Measurements from ENCODE around the gene SLC23A2. TPM values are rescaled to one million over a fixed set of nuclear protein-coding genes. Genes with fewer than 3 reads are reported as not detected.

SLC23A2 gene
- polyA plus RNA-seq, 1 donor from 2014 or later, result 38.3 TPM

DNA sequence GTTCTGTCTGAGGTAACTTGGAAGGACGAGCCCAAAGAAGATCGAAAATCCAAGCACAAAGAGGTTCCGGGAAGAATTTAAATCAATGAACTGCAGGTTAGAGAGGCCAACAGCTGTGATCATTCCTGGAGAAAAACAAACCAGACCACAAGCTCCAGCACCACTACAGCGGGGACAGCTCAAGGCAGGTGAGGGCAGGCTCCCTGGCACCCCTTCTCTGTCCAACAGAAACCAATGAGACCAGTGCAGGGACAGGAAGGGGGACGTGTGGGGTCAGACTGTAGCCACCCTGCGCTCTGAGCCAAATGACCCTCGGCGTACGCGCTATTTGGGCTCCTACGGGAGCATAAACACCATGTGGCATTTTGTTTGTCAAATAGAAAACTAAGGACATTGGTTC lies 139.3 kb downstream of the SLC23A2 start:
- Histone ChIP-seq H3K9ac (ENCODE audit: low read length) (no peak overlapping the region), H3K4me2 (ENCODE audit: low read length) (no peak overlapping the region), H3K27me3 (ENCODE audit: insufficient read depth, low read depth, low read length) (no peaks in the 10 kb centered on the region), H3K9me3 (ENCODE audit: low read length) (no peaks in the 10 kb centered on the region), H3K27ac (ENCODE audit: low read length) (no peak overlapping the region), H3K9me2 (ENCODE audit: insufficient read depth, low read length) (no peaks in the 10 kb centered on the region), H3K4me3 (ENCODE audit: low read length) (no peak overlapping the region), H4K20me1 (ENCODE audit: insufficient read depth) (no peaks in the 10 kb centered on the region), H3K79me2 (replicated peaks; ENCODE audit: insufficient read depth, low read length) (no peaks in the 10 kb centered on the region), H2AFZ (ENCODE audit: low read depth, low read length) (no peak overlapping the region), H3F3A (ENCODE audit: insufficient read depth, low read length, poor library complexity, severe bottlenecking) (no peaks in the 10 kb centered on the region), H3K36me3 (ENCODE audit: insufficient read depth, low read length) (peaks cover 12% of the 10 kb centered on the region)
- no peak for TF ChIP-seq TAF1 (IDR thresholded peaks at IDR 0.05; ENCODE audit: low read depth)
- TF ChIP-seq EP300 (conservative IDR thresholded peaks at IDR 0.05; ENCODE audit: poor library complexity, severe bottlenecking), result no peak
- TF ChIP-seq, protein P1, sequence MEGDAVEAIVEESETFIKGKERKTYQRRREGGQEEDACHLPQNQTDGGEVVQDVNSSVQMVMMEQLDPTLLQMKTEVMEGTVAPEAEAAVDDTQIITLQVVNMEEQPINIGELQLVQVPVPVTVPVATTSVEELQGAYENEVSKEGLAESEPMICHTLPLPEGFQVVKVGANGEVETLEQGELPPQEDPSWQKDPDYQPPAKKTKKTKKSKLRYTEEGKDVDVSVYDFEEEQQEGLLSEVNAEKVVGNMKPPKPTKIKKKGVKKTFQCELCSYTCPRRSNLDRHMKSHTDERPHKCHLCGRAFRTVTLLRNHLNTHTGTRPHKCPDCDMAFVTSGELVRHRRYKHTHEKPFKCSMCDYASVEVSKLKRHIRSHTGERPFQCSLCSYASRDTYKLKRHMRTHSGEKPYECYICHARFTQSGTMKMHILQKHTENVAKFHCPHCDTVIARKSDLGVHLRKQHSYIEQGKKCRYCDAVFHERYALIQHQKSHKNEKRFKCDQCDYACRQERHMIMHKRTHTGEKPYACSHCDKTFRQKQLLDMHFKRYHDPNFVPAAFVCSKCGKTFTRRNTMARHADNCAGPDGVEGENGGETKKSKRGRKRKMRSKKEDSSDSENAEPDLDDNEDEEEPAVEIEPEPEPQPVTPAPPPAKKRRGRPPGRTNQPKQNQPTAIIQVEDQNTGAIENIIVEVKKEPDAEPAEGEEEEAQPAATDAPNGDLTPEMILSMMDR (IDR thresholded peaks at IDR 0.05; ENCODE audit: poor library complexity, severe bottlenecking), result no peak
- no peak for TF ChIP-seq MXI1 (conservative IDR thresholded peaks at IDR 0.05; ENCODE audit: poor library complexity, severe bottlenecking)
- no peak for TF ChIP-seq POLR2AphosphoS5 (IDR thresholded peaks at IDR 0.05)

DNA sequence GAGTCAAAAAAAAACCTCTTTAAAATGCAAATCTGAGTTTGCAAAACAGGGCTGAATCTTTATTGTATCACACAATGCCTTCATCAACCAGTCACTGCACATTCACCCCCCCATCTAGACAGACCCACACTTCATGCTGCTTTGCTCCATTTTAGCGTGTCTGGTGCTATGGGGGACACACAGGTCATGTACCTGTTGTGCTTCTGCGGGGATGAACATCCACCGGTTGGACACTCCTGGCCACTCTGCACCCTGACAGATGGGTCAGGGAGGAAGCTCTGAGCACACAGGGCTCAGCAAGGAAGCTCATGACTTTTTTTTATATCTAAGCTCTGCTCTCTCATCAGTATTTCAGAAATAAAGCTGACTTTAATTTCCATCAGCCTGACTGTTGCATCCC lies 143.3 kb downstream of the SLC23A2 start:
- no peaks in the 10 kb centered on the region for H3K27me3 ChIP-seq (ENCODE audit: insufficient read depth, low read depth, low read length)
- H3K4me3 ChIP-seq (ENCODE audit: low read length), result no peak overlapping the region
- H3K9me2 ChIP-seq (ENCODE audit: insufficient read depth, low read length), result no peaks in the 10 kb centered on the region
- H3K36me3 ChIP-seq (ENCODE audit: insufficient read depth, low read length), result no peaks in the 10 kb centered on the region
- H3F3A ChIP-seq (ENCODE audit: insufficient read depth, low read length, poor library complexity, severe bottlenecking), result no peaks in the 10 kb centered on the region
- H3K4me2 ChIP-seq (ENCODE audit: low read length), result no peak overlapping the region
- no peak overlapping the region for H3K9ac ChIP-seq (ENCODE audit: low read length)
- H2AFZ ChIP-seq (ENCODE audit: low read depth, low read length), result no peak overlapping the region
- no peaks in the 10 kb centered on the region for H3K9me3 ChIP-seq (ENCODE audit: low read length)
- TF ChIP-seq POLR2AphosphoS5 (IDR thresholded peaks at IDR 0.05) (no peak), MXI1 (conservative IDR thresholded peaks at IDR 0.05; ENCODE audit: poor library complexity, severe bottlenecking) (no peak), SMC3 (conservative IDR thresholded peaks at IDR 0.05; ENCODE audit: poor library complexity) (no peak), TAF1 (IDR thresholded peaks at IDR 0.05; ENCODE audit: low read depth) (no peak), RAD21 (conservative IDR thresholded peaks at IDR 0.05) (no peak), EZH2 (IDR thresholded peaks at IDR 0.05; ENCODE audit: borderline replicate concordance, insufficient read depth, low read length, poor library complexity, severe bottlenecking) (no peak), EP300 (conservative IDR thresholded peaks at IDR 0.05; ENCODE audit: poor library complexity, severe bottlenecking) (no peak)
- TF ChIP-seq, protein P2, sequence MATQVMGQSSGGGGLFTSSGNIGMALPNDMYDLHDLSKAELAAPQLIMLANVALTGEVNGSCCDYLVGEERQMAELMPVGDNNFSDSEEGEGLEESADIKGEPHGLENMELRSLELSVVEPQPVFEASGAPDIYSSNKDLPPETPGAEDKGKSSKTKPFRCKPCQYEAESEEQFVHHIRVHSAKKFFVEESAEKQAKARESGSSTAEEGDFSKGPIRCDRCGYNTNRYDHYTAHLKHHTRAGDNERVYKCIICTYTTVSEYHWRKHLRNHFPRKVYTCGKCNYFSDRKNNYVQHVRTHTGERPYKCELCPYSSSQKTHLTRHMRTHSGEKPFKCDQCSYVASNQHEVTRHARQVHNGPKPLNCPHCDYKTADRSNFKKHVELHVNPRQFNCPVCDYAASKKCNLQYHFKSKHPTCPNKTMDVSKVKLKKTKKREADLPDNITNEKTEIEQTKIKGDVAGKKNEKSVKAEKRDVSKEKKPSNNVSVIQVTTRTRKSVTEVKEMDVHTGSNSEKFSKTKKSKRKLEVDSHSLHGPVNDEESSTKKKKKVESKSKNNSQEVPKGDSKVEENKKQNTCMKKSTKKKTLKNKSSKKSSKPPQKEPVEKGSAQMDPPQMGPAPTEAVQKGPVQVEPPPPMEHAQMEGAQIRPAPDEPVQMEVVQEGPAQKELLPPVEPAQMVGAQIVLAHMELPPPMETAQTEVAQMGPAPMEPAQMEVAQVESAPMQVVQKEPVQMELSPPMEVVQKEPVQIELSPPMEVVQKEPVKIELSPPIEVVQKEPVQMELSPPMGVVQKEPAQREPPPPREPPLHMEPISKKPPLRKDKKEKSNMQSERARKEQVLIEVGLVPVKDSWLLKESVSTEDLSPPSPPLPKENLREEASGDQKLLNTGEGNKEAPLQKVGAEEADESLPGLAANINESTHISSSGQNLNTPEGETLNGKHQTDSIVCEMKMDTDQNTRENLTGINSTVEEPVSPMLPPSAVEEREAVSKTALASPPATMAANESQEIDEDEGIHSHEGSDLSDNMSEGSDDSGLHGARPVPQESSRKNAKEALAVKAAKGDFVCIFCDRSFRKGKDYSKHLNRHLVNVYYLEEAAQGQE (IDR thresholded peaks at IDR 0.05; ENCODE audit: borderline replicate concordance), result no peak
- TF ChIP-seq, protein P1 (IDR thresholded peaks at IDR 0.05; ENCODE audit: poor library complexity, severe bottlenecking), result no peak
- H3K27ac ChIP-seq (ENCODE audit: low read length), result no peak overlapping the region
- H3K79me2 ChIP-seq (replicated peaks; ENCODE audit: insufficient read depth, low read length), result no peaks in the 10 kb centered on the region
- H4K20me1 ChIP-seq (ENCODE audit: insufficient read depth), result no peaks in the 10 kb centered on the region

Measured in neural cell (in vitro differentiated cells).